Activated CD8-positive, alpha-beta T cell treated with anti-CD3 and anti-CD28 coated beads for 36 hours (primary cell): Measurements from ENCODE around the gene WNT7B. TPM values are rescaled to one million over a fixed set of nuclear protein-coding genes. Genes with fewer than 3 reads are reported as not detected.

Experiments
- ATAC-seq: fragments of 200-7000 bp; cut with Tn5 transposase; one replicate; pipeline ENCODE4 v1.10.0; 2021; ENCODE audit warnings: mild to moderate bottlenecking, moderate library complexity
- CTCF ChIA-PET: fragments of 350-600 bp; sonication (Branson Sonifier 250); formaldehyde crosslinking; loops from one replicate; lab custom pipeline; 2021; ENCODE audit warnings: antibody characterized with exemption; lab: Charles Lee
- POLR2A ChIA-PET: fragments of 350-600 bp; sonication (Branson Sonifier 250); formaldehyde crosslinking; loops from one replicate; lab custom pipeline; 2021; ENCODE audit warnings: antibody characterized with exemption; lab: Charles Lee
- DNase-seq: peaks from one replicate; pipeline ENCODE4 v3.0.0-alpha.2; 2020
- H3K27ac Mint-ChIP-seq: one replicate; pipeline ENCODE4 v1.8.0; 2021; ENCODE audit warnings: mild to moderate bottlenecking, mixed read lengths
- H3K27me3 Mint-ChIP-seq: one replicate; pipeline ENCODE4 v1.8.0; 2021; ENCODE audit warnings: mixed read lengths
- H3K36me3 Mint-ChIP-seq: one replicate; pipeline ENCODE4 v1.8.0; 2021; ENCODE audit warnings: low read depth, mixed read lengths
- H3K4me1 Mint-ChIP-seq: one replicate; pipeline ENCODE4 v1.8.0; 2021; ENCODE audit warnings: low read depth, mixed read lengths
- H3K4me3 Mint-ChIP-seq: one replicate; pipeline ENCODE4 v1.8.0; 2021; ENCODE audit warnings: mild to moderate bottlenecking, moderate library complexity, mixed read lengths
- H3K9me3 Mint-ChIP-seq: one replicate; pipeline ENCODE4 v1.8.0; 2021; ENCODE audit warnings: mixed read lengths
- intact Hi-C: fragments of 100-400 bp; cut with micrococcal nuclease; formaldehyde crosslinking; loops from one replicate; pipeline ENCODE4 v1.10.0; 2022
- total RNA-seq, 2 experiments: library from RNA; stranded (reverse); gene quantifications; one replicate each; pipeline ENCODE4 v1.2.3, GENCODE V29; 2021
- TF ChIP-seq, protein P1 (sequence below): fragments of 200-600 bp; IDR thresholded peaks from one replicate; pipeline ENCODE4 v1.8.0; 2022; ENCODE audit warnings: antibody characterized with exemption, mild to moderate bottlenecking

Gene WNT7B
- total RNA-seq, 2 experiments from 2014 or later, result not detected

- DNase-seq (no peak), ATAC-seq (no peak)
- Mint-ChIP-seq H3K4me3 (no peak overlapping the region), H3K36me3 (no peaks in the 10 kb centered on the region), H3K9me3 (no peaks in the 10 kb centered on the region), H3K27ac (no peak overlapping the region), H3K4me1 (no peaks in the 10 kb centered on the region), H3K27me3 (peaks cover 12% of the 10 kb centered on the region)
- CTCF ChIA-PET, result no interaction called here
- POLR2A ChIA-PET, result no interaction called here
- intact Hi-C loops, result no loop called here
- TF ChIP-seq, protein P1, sequence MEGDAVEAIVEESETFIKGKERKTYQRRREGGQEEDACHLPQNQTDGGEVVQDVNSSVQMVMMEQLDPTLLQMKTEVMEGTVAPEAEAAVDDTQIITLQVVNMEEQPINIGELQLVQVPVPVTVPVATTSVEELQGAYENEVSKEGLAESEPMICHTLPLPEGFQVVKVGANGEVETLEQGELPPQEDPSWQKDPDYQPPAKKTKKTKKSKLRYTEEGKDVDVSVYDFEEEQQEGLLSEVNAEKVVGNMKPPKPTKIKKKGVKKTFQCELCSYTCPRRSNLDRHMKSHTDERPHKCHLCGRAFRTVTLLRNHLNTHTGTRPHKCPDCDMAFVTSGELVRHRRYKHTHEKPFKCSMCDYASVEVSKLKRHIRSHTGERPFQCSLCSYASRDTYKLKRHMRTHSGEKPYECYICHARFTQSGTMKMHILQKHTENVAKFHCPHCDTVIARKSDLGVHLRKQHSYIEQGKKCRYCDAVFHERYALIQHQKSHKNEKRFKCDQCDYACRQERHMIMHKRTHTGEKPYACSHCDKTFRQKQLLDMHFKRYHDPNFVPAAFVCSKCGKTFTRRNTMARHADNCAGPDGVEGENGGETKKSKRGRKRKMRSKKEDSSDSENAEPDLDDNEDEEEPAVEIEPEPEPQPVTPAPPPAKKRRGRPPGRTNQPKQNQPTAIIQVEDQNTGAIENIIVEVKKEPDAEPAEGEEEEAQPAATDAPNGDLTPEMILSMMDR, result no peak
Measured at GRCh38 chr22:45889093-45889538, 87.8 kb downstream of the WNT7B start.

DNA sequence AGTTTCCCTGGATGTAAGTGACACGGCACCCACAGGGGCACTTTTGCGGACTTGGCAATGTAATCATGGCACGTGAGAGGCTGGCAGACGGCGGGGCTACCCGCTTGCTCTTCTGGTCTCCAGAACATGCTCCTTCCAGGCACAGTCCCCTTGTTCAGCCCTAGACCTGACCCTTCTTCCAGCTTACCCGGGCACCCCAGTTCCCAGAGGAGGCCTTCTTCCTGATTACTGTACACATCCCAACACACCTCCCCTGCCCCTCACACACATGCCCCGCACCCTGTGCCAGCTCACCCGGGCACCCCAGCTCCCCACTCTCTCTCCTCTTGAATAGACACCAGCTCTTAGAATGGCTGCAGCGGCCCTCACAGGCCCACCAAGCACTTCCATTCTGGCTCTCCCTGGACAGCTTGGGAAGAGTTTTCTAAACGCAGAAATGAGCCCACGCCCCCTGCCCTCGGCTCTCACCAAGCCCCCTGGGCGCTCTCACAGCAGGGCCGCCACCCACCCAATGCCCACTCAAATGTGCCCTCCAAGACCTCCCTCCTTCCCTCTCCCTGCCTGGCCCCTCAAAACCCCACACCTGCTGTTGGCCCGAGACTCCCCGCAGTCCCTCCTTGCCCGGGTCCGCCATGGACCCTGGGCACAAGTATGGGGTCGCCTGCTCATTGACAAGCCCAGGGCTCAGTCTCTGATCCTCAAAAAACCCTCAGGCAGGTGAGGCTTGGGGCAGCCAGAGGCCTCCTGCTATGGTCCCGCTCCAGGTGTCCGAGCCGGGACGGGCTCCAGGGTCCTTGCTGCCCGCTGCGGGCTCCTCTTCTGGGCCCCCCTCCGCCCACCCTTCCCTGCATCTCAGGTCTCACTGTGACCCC lies 88.5 kb downstream of the WNT7B start:
- intact Hi-C loops, result no loop called here
- ChIA-PET POLR2A (no interaction called here), CTCF (interaction anchor here (1.3 kb wide), 1 partner anchor 25 kb away, joined by 5 read pairs; no protein-coding TSS in a partner anchor)
- no peaks in the 10 kb centered on the region for H3K4me1 Mint-ChIP-seq
- no peak for DNase-seq
- no peak for ATAC-seq
- no peaks in the 10 kb centered on the region for H3K9me3 Mint-ChIP-seq
- H3K27me3 Mint-ChIP-seq, result peaks cover 16% of the 10 kb centered on the region
- TF ChIP-seq, protein P1, result no peak
- H3K4me3 Mint-ChIP-seq, result no peak overlapping the region
- H3K36me3 Mint-ChIP-seq, result no peaks in the 10 kb centered on the region
- no peak overlapping the region for H3K27ac Mint-ChIP-seq

DNA sequence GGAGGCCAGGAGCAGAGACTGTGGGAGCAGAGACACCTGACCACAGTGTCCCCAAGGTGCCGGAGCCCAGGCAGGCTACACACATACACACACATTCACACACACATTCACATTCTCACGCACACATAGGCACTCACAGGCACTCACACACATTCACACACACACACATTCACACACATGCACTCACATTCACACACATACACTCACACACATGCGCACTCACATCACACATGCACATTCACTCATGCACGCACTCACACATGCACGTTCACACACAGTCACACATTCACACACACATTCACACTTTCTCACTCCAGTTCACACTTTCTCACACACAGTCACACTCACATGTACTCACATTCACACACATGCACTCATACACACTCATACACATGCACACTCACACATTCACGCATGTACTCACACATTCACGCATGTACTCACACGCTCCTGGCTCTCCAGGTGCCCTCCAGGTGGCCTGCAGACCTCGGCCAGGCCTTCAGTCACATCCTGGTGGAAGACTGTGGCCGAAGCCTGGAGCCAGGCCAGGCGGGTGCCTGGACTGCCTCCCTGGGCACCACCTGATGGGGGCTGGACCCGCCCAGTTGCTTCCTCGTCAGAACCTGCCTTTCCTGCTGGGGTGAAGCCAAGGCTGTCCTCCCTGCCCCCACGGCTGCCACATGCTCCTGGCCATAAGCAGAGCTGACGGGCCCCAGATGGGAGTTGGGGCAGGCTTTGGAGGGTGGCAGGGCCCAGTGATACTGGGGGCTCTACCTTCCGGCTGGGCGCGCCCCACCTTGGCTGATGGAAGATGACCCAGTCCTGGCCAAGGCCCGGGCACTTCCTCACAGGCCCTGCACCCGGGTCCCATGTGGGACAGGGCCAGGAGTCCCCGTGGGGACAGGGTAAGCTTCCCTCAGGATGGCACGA lies 89.5 kb downstream of the WNT7B start:
- DNase-seq, result no peak
- Mint-ChIP-seq H3K4me1 (no peaks in the 10 kb centered on the region), H3K27me3 (peaks cover 18% of the 10 kb centered on the region), H3K4me3 (no peak overlapping the region), H3K36me3 (no peaks in the 10 kb centered on the region), H3K9me3 (no peaks in the 10 kb centered on the region), H3K27ac (no peak overlapping the region)
- ChIA-PET POLR2A (no interaction called here), CTCF (interaction anchor here (1.3 kb wide), 1 partner anchor 24 kb away, joined by 5 read pairs; no protein-coding TSS in a partner anchor)
- TF ChIP-seq, protein P1, result no peak
- intact Hi-C loops, result no loop called here
- ATAC-seq, result no peak

DNA sequence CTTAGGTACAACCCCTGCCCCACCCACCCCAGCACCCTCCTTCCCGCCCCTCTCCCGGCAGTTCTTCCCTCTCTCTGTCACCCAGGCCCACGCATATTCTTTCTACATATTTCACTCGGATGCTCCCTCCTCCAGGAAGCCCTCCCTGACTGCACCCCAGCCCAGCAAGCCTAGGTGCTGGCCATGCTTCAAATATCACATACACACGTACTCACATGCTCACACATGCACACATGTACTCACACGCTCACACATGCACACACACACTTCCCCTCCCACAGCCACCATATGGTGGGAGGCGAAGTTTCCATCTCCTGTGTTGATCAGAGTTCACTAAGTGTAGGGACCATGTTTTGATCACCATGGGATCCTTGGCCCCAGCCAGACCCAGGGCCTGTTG lies 90.4 kb downstream of the WNT7B start:
- ChIA-PET POLR2A (no interaction called here), CTCF (no interaction called here)
- no peak overlapping the region for H3K4me3 Mint-ChIP-seq

More for the DNA sequence above, 90.4 kb downstream of the WNT7B start:
- Mint-ChIP-seq H3K36me3 (no peaks in the 10 kb centered on the region), H3K9me3 (no peaks in the 10 kb centered on the region), H3K27me3 (peaks cover 21% of the 10 kb centered on the region), H3K4me1 (no peaks in the 10 kb centered on the region), H3K27ac (no peak overlapping the region)
- intact Hi-C loops, result no loop called here
- ATAC-seq (no peak), DNase-seq (no peak)
- TF ChIP-seq, protein P1, result no peak
